ENCODE results near the gene ADCK2.

DNA sequence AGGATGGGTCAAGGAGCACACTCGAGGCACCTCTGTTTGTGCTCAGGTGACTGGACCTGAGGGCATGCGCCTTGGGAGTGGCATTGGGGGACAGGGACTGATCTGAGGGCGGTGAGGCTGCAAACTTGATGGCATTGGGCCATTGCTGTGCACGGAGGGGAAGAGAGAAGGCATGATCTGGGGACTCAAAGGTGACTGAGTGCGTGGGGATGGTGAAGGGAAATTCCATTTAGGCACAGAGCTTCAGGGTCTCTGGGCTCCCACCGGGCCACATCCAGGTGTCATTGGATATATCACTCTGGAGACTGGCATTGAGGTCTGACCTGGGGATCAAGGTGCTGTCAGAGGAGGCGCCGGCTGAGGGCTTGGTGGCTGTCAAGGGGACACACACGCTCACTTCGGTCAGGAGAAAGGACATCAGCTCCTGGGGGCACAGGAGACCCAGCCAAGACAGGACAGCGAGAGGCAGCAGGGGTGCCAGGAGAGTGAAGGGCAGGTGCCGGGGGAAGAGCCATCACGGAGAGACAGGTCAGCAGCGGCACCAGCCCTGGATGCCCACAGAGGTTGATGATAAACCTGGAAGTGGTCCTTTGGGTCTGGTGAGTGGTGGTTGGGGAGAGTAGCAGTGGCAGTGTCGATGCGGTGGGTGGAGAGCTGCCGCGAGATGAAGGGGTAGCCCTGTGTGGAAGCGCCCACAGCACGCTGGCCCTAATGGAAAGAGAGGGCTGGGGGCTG lies 5.5 kb downstream of the ADCK2 start:
- TF ChIP-seq CTCF (IDR thresholded peaks at IDR 0.05) = no peak
- no peak for TF ChIP-seq POLR2A (IDR thresholded peaks at IDR 0.05)

All from prostate gland (tissue), 2 donors.